Stromal cell of bone marrow (primary cell): Measurements from ENCODE around the gene ACTR3.

ENCODE experiments used
- DNase-seq: peaks from one replicate; pipeline ENCODE4 v3.0.0-alpha.2; 2012; ENCODE audit warnings: low read depth

Gene ACTR3

GRCh38 chr2:114005110-114005783 lies 115.4 kb downstream of the ACTR3 start:
- DNase-seq: no peak

GRCh38 chr2:114006460-114006859 lies 116.6 kb downstream of the ACTR3 start:
- DNase-seq: no peak

DNA sequence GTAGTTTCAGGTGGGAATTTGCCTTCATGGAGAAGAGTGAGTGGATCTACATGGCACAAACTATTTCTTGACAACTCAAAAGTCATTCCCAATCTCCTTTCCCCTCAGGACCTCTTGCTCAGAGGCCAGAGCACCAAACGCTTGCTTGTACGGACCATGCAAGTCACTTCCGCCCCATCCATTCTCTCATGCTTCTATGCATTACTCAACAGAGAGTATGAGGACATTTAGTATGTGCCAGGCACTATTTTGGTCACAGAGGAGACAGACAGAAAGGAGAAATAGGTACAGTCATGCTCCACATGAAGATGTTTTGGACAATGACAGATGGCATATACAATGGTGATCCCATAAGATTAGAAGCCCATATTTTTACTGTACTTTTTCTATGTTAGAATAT lies 117.5 kb downstream of the ACTR3 start:
- no peak for DNase-seq

- DNase-seq: no peak
These were observed 118.8 kb downstream of the ACTR3 start for GRCh38 chr2:114008720-114009119.

DNA sequence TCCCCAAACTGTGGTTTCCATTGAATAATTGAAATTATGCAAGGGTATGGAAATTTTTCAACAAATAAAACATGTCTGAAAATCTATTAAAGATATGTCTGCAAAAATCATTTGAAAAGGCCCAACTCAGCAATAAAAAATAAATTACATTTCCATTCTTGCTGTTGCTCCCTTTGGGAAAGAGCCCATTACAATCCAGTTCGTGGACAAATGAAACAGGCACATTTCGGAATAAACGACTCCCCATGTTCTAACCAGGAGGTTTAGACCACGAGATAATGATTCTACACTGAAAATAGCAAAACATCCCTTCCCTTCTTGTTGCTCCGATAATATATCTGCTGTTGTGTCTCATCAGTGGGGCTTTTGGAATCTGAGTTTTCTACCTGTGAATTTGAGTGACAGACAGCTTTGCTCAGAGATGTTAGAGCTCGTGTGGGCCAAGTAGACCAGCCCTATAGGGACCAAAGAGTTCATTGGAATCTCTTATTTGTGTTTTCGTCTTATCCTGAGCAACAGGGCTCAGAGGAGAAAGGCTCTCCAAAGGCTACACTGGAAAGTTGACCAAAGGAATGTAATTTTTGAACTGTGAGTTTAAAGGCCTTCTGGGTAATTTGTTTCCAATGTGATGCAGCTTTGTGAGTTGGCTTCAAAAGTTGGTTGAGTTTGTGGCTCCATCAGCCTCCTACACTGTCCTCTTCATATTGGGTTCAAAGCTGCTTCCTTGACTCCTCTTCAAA lies 119.5 kb downstream of the ACTR3 start:
- no peak for DNase-seq

DNA sequence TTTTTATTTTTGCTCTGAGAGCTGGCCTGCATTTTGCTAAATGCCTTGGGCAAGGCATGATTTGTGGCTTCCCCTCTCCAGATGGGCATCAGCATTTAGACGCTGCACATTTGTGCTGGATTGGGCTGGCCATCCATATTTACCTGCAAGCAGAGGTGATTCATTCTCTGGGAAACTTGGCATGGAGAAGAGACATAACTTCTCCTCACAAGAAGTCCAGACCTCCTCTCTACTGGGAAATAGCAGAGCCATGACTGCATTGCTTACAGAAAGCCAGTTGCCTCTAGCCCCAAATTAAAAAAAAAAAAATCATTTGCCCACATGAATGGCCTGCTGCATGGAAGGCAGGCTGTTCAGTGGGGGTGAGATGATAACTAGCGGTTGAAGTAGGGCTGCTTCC lies 120.1 kb downstream of the ACTR3 start:
- DNase-seq: no peak

DNA sequence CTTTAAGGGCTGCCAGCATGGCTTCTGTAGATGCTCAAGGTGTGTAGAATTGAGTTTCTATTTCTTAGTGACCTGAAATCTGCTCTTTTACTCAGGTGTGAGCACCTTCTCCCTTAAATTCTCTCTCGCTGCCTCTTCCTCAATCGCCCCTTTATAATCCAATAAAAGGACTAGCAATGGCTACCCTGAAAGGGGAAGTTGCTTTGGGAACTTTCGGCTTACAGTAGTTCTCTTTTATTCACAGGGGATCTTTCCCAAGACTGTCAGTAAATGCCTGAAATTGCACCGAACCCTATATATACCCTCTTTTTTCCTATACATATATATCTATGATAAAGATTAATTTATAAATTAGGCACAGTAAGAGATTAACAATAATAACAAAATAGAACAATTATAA lies 121.8 kb downstream of the ACTR3 start:
- no peak for DNase-seq
